Esophagus squamous epithelium (tissue), 4 donors: ENCODE results near the gene NOL3.

Experiments
- POLR2A ChIP-seq, 4 donors: fragments of 450-650 bp; IDR thresholded peaks; one replicate each; pipeline ENCODE4 v1.6.1; 2017; ENCODE audit warnings: antibody characterized with exemption in 4 of 4, mild to moderate bottlenecking in 4 of 4, moderate library complexity in 3 of 4
- TF ChIP-seq, protein P1 (sequence below), 6 experiments: fragments of 450-650 bp in 4 of 6; fragments of 200-600 bp in 2 of 6; sonication (generic) in 2 of 6; IDR thresholded peaks; one replicate each; pipeline ENCODE4 v1.5.1; 2016 to 2019; ENCODE audit warnings: antibody characterized with exemption in 6 of 6, mild to moderate bottlenecking in 4 of 6, moderate library complexity in 4 of 6

DNA sequence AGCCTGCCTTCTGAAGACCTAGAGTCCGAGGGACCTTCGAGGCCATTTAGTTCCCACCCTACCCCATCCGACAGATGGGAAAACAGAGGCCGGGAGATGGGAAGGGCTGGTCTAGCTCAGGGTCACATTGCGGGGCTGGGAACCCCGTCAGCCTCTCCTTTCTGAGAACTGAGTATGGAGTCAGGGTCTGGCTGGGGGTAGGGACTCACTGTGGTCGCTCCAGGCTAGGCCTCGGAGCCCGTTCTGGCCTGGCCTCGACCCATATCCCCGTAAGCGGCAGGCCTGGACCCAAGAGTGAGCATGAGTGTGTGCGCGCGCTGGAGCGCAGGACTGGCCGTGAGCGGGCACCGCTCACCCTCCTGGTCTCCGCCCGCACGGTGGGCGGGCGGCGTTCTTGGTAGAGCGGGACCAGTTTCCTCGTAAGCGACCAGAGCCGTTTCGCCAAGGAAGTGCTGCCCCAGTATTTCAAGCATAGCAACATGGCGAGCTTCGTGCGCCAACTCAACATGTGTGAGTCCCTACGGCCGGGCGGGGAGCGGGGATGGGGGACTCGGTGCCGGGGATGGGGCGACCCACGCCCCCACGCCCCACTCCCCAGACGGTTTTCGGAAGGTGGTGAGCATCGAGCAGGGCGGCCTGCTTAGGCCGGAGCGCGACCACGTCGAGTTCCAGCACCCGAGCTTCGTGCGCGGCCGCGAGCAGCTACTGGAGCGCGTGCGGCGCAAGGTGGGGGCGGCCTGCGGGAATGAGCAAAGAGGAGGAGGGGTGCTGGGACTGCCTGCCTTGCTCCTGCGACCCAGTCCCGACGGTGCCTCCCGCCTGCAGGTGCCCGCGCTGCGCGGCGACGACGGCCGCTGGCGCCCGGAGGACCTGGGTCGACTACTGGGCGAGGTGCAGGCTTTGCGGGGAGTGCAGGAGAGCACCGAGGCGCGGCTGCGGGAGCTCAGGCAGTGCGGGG lies 4.9 kb upstream of the NOL3 start:
- TF ChIP-seq, protein P1, sequence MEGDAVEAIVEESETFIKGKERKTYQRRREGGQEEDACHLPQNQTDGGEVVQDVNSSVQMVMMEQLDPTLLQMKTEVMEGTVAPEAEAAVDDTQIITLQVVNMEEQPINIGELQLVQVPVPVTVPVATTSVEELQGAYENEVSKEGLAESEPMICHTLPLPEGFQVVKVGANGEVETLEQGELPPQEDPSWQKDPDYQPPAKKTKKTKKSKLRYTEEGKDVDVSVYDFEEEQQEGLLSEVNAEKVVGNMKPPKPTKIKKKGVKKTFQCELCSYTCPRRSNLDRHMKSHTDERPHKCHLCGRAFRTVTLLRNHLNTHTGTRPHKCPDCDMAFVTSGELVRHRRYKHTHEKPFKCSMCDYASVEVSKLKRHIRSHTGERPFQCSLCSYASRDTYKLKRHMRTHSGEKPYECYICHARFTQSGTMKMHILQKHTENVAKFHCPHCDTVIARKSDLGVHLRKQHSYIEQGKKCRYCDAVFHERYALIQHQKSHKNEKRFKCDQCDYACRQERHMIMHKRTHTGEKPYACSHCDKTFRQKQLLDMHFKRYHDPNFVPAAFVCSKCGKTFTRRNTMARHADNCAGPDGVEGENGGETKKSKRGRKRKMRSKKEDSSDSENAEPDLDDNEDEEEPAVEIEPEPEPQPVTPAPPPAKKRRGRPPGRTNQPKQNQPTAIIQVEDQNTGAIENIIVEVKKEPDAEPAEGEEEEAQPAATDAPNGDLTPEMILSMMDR (IDR thresholded peaks at IDR 0.05), result no peak
- no peak for TF ChIP-seq POLR2A (IDR thresholded peaks at IDR 0.05)
